HG02763 (cell line): Measurements from ENCODE around the gene SERPINB2.
"Not testable (repeated sequence)": the region's sequence is repeated elsewhere in the genome, so short reads cannot be mapped to it uniquely, and the experiment has no call there.

ENCODE experiments used
- ATAC-seq: cut with Tn5 transposase; IDR thresholded peaks from one replicate; pipeline ENCODE4 v1.9.1; 2021; ENCODE audit warnings: mild to moderate bottlenecking, moderate library complexity; ENCODE audit not compliant: unreplicated experiment

SERPINB2 gene

DNA sequence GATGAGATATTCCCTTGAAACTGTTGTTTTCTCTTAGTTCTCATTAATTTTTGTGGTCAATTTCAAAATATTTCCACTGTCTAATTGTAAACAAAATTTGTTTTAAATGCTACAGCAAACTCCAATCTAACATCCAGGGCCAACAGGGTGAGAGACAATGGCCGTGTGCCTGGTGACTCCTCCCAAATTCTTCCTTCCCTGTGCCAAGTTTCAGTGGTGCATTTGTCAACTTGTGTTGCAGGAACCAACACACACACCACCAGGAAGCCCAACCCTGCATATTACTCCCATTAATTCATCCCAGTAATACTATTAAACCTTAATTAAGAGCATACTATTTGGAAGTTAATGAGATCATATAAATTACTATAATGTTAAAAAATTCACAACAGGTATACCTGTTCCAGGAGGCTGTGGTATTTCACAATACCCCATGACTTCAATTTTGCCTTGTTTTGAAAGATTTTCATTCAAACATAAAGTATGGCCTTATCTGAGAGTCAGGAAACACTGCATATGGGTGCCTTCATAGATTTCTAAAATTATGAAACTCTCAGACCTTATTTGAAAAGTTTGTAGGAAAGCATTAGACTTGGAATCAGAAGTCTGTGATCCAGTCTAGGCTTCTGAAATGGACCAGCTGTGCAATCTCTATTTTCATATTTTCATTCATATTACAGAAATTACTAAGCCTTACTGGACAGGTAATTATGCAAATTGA, 1.1 kb downstream of the SERPINB2 start:
- no peak for ATAC-seq

DNA sequence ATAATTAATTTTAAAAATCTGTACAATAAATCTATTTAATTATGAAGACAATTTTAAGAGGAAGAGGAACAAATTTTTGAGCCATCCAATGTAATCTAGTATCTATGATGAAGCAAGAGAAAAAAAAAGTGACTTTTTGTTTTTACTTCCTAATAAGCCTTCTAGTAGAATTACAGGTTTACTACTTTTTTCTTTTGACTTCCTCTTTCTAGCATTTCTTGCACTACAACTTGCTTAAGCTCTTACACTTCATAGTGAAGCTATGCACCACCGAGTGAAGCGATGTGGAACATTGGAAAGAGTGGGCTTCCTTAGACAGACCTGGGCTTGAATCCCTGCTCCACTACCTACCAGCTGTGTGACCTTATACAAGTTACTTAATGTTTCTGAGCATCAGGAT, 2.1 kb downstream of the SERPINB2 start:
- no peak for ATAC-seq

DNA sequence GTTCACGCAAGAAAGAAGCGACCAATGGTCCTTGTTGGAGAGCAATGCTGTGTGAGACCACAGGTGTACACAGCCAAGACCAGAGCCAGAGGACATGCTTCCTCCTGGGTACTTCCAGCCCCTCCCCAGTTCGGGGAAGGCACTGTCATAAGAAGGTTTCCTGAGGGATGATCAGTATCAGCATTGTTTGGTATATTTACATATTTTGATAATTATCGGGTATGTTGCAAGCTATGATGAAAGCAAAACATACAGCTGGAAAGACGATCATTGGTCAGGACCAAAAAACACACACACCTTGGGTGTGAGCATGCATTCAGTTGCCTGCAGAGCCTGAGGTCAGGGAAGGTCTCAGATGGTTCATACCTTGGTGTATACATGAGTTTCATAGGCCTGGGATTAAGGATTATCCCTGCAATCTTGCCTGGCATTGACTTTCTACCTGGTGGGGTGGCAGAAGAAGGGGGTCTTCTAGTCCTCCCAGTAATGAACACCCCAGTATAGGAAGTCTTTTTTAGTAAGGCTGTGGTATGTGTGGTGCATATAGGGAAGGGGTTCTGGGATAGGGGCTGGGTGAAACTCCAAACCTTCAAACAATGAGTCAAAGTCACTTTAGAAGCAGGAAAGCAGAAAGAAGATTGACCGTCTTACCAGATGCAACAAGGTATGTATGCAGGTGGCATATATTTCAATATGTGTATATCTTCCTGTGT, 2.9 kb downstream of the SERPINB2 start:
- ATAC-seq = no peak

DNA sequence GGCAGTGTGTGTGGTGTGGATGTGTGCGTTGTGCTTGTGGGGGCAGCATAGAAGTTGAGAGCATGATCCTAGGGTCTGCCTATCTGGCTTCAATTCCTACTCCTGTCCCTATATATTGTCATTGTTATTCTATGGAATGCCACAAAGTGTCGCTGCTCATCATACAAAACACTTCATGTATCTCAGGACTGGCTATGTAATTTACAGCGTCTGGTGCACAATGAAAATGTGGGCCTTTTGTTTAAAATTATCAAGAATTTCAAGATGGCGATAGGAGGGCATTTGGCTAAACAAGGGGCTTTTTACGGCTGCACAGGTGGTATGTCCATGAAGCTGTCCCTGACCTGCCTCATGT, 3.4 kb downstream of the SERPINB2 start:
- ATAC-seq = peak; percentile 77

DNA sequence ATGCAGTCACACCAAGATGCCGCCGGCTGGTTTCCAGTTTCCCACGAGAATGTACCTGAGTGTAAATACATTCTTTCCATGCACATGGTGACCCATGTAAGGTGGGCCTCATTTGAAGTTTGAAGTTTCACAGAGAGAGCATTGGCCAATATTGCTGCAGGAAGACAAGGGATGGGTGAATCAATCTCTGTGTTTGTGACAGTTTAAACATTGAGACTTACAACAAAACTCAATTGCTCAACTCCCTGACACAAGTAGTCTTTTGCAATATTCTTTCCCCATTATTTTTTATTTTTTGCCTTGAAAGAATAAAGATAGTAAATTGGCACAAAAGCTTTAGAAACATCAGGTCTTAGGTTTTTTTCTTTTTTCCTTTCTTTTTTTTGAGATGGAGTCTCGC, 5.1 kb downstream of the SERPINB2 start:
- no peak for ATAC-seq

DNA sequence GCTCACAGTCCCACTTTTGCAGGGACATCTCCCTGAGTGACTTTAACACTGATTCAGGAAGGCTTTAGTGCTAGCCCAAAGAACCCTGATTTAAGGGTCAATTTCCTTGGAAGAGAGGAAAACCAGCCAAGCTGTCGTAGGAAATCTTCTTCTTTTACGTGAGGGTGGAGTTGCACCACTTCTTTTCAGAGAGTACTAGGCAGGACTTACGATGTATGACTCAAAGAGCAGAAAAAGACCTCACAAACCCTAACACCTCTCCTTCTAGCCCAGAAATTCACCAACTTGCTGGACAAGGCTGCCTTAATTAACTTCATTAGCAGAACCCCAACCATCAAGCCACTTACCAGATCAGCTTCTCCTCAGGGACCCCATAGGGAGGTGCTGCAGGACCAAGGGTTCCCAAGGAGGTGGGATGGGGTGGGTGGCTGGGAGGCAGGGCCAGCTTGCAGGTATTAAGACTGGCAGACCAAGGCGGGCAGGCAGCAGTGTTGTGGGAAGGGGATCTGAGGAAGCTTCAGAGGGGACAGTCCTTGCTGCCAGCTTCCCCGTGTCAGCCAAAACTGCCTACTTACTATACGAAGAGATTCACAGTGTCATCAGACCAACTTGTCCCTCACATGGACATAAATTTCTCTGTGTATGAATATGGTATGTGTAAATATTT, 6.7 kb downstream of the SERPINB2 start:
- no peak for ATAC-seq

DNA sequence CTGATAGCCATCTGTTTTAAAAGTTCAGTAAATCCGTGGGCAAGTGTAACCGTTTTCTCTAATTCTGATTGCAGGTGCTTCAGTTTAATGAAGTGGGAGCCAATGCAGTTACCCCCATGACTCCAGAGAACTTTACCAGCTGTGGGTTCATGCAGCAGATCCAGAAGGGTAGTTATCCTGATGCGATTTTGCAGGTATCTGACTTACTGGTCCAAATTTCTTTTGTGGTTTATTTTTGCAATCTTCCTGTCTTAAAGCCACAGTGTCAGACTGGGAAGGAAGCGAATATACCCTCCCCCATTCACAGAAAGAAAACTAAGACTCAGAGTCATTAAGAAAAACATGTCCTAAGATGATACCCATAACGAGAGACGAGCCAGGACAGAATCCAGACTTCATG, 7.7 kb downstream of the SERPINB2 start:
- no peak for ATAC-seq

DNA sequence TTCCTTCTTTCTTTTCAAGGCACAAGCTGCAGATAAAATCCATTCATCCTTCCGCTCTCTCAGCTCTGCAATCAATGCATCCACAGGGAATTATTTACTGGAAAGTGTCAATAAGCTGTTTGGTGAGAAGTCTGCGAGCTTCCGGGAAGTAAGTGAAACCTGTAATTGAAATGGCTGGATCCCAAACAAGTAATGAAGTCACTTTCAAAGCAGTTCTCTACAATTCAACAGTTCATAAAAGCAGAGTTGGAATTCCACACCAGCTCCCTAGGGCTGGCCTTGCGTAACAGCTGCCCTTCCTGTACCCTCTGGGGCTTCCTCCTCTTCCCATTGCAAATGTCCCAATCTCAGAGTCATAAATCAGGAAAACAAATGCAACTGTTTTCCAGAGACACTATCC, 9.6 kb downstream of the SERPINB2 start:
- no peak for ATAC-seq

DNA sequence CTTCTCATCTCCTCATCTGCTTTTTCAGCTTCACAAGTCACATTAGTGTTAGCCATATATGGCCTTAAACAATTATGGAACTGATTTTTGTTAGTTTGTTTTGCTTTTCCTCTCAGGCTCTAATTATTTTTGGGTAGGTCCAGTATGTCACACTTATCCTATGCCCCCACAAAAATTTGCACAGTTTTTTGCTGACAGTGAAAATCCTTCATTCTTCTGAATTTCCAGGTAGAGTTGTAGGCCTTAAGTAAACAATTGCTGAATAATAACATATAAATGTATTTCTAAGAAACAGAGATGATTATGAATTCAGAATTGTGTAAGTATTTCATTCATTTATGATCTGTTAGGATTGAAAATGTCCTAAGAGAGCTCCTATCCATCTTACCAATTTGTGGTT, 11.7 kb downstream of the SERPINB2 start:
- ATAC-seq = no peak

DNA sequence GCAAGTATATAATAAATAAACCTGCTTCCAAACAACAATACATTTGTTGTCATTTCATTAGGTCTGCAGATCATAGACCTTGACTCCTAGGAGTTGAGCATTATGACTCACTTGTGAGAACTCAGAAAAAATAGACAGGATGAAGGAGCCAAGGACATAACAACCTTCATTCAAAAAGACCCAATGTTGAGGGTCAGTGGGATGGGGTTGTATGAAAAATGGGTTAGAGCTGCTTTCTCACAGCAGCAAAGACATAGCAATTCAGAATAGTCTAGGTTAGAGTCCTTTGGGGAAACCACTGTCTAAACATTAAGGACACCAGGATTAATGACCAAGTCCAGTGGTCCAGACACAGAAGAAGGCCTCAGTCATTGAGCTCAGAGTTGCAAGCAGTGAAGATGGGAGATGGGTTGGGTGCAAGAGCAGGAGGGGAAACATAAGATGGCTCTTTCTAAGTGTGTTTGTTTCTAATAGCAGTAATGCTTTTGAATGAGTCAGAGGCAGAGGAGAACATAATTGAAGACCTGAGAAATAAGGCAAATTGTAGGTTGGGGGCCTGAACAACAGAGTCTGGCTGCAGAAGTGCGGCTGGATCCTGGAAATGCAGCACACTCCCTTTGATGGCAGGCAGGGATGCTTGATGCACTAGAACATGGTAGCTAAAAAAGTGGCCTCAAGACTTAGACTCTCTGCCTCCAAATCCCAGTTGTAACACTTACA, 16.5 kb downstream of the SERPINB2 start:
- no peak for ATAC-seq

DNA sequence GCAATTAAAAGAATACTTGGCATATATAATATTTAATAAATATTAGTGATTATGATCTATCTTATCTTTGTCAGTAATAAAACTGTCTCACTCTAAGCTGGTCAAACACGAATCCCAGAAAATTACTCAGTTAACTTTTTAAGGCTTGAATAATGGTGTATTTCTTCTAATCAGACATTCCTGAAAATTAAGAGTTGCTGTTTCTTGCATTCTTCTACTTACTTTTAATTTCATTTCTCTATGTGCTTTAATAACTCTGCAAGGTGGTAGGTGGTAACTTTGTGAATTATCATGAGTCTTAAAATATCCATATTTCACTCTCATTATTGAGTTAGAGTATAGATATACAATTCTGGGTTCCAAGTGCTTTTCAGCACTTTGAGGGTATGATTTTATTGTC, 17.2 kb downstream of the SERPINB2 start:
- no peak for ATAC-seq

DNA sequence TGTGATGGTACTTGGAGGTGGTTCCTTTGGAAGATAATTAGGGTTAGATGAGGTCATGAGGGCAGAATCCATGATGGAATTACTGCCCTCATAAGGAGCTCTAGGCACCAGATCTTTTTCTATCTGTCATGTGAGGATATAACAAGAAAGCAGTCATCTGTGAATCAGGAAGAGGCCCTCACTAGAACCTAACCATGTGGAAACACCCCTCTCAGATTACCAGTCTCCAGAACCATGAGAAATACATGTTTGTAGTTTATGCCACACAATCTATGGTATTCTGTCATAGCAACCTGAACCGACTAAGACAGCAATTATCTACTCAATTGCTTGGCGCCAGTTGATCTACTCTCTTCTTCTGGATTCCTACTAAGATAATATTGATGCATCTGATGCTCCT, 17.9 kb downstream of the SERPINB2 start:
- ATAC-seq = no peak

DNA sequence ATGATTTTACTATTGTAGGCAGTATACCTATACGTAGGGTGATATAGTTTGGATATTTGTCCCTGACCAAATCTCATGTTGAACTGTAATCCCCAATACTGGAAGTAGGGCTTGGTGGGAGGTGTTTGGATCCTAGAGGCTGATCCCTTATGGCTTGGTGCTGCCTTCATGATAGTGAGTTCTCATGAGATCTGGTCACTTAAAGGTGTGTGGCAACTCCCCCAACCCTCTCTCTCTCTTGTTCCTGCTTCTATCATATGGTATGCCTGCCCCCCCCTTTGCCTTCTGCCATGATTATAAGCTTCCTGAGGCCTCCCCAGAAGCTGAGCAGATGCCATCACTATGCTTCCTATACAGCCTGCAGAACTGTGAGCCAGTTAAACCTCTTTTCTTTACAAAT, 18.6 kb downstream of the SERPINB2 start:
- ATAC-seq = no peak

DNA sequence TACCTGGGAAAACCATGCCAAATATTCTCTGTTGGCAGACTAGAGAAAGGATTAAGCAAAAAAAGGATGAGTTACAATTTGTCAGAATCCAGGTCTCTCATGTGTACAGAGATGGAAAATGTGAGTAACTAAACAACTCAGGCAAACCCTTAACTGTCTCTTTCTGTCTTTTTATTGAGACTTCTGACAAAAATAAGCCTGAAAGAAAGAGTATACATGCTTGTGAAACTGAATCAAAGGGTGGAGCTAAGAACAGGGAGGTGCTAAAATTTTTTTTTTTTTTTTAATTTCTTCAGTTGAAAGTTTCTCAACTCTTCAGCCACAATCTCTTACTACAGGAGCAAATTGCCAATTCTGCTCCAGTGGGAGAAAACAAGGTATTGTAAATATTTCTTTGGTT, 20.2 kb downstream of the SERPINB2 start, which contains the start of gene SERPINB10:
Gene SERPINB10, plus strand, starts transcription at position 295 of the 400 bp plus-strand sequence. CDS start 7,553 bp downstream, outside the sequence.
- peak; percentile 57 for ATAC-seq

DNA sequence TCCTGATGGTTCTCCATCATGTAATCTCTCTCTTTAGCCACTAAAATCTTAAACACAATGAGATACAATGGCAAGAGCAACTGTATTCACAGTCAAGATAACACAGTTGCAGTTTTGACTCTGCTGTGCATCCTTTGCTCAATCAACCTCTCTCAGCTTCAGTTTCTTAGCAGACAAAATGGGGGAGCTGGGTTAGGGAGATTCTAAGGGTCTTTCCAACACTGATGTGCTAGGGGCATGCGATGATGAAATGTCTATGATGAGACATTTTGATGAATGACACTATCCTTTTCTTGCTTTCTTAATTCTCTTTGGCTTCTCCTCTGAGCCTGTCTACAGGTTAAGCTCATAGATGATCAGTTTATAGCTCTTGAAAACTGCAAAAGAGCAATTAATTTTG, 21.4 kb downstream of the SERPINB2 start:
- no peak for ATAC-seq

DNA sequence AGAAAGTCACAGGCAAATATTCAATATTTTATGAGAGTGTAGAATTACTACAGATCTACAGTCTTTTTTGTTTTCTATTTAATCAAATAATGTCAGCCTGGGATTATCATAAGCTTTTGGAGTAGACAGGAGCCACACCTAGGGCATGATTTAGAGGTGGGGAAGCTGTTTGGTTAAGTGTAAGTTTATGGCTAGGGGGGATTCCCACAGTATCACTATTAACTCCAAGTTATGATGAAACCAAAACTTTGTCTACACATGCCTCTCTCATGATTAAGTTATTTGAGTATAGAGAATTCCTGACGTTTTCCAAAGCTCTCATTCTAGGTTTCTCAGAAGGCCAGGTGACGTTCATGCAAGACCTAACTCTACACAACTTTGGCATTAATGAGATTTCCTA, 22.4 kb downstream of the SERPINB2 start:
- ATAC-seq = peak; percentile 73

DNA sequence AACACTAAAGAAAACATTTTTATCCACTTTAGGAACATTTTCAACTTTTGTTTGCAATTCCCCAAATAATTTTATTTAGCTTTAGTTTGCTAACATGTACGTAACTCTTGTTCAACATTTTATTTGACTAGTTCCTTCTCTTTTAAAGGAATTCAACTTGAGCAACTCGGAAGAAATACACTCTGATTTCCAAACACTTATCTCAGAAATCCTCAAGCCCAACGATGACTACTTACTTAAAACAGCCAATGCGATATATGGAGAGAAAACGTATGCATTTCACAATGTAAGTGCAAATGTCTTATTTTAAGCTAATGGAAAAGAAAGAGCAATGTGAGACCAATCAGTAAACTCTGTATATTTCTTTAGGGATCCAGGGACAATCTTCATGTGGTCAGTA, 30.3 kb downstream of the SERPINB2 start:
- no peak for ATAC-seq

DNA sequence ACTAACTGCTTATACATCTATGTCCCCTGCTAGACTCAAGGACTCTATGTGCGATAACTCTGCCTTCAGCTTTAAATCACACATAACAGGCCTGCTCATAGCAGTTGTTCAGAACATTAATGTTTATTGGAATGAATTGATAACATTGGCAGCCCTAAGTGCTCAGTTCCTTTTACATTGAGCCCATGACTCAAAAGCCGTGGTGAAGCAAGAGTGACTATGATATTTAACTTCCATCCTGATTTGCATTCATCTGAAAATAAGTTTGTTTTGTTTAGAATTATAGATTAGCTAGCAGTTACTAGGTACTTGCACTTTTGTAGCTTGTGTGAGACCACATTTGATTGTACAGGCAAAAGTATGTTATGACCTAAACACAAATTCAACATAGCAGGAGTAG, 34.5 kb downstream of the SERPINB2 start:
- no peak for ATAC-seq

DNA sequence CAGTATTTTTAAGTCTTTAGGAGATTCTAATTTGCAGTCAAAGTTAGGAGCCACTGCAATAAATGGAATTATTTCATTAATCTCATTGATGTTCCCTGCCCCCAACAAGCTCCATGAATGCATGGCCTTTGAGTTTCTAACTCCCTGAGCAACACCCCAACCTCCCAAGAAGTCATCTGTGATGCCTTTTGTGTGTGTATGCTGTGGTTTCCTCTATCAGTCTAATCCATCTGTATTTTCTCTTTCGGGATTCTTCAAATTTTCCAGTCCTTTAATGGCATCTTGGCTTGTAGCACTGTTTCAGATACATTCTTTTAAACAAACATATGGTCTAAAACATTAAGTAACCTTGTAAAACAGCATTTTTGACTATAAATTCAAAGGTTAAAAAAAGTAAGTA, 37.0 kb downstream of the SERPINB2 start:
- ATAC-seq = no peak

DNA sequence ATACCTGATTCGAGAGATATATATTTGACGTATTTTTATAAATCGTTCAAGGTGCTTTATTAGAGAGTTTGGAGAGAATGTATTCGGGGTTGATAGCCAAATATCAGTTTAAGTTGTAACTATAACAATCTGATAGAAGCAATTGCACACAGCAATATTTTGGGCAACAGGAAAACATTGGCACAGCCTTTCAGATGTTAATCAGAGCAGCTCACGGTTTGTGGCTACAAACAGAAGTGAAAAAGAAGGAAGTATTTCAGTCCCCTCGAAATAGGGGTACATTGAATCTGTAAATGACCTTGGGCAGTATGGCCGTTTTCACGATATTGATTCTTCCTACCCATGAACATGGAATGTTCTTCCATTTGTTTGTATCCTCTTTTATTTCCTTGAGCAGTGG, 40.8 kb downstream of the SERPINB2 start:
- no peak for ATAC-seq

DNA sequence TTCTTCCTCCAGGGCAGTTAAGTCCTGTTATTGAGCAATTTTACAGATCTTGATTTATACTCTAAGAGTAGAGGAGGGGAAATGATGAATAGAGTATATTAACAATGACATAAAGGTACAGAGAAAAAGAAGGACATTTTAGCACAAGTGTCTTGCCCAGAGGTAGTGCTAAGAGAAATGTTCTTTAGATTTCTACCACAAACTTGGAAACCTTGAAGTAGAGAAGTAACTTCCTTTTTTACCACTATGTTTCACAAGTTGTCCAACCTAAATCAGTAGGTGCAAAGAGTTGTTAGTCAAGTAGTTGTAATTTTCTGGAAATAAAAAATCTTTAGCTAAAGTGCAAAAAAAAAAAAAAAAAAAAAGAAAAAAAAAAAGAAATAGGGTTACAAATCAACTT, 41.9 kb downstream of the SERPINB2 start:
- ATAC-seq = not testable (repeated sequence)
